ENCODE data around the gene NAT14.

- no peak for TF ChIP-seq POLR2A (IDR thresholded peaks at IDR 0.05; ENCODE audit: low read length)
- TF ChIP-seq GATA1 (IDR thresholded peaks at IDR 0.05; ENCODE audit: low read depth, low read length): no peak
These were observed 17.0 kb upstream of the NAT14 start for GRCh38 chr19:55468054-55468393.
